ENCODE results near the gene C11orf24. TPM values are rescaled to one million over a fixed set of nuclear protein-coding genes. Genes with fewer than 3 reads are reported as not detected.

Gene C11orf24
- total and polyA plus RNA-seq, 2 of the 8 experiments (the other 6 are each of a cell fraction or from before 2014, with no cell fraction given), result 45.4 to 51.7 TPM

GRCh38 chr11:68311160-68312116, 39.7 kb upstream of the C11orf24 start (continued):
- TF ChIP-seq SP2 (IDR thresholded peaks at IDR 0.05; ENCODE audit: low read length), result no peak
- no peak for TF ChIP-seq ASH2L (IDR thresholded peaks at IDR 0.05; ENCODE audit: low read length)
- no peak for TF ChIP-seq HDAC6 (IDR thresholded peaks at IDR 0.05; ENCODE audit: low read depth, low read length)
- TF ChIP-seq SAP30 (IDR thresholded peaks at IDR 0.05; ENCODE audit: insufficient read depth, insufficient replicate concordance, low read length), result no peak
- no peak for TF ChIP-seq SUZ12 (IDR thresholded peaks at IDR 0.05; ENCODE audit: low read length)
- TF ChIP-seq ZNF274 (IDR thresholded peaks at IDR 0.05; ENCODE audit: borderline replicate concordance, extremely low read depth, low read length), result no peak
- no peak for TF ChIP-seq FOSL1 (IDR thresholded peaks at IDR 0.05; ENCODE audit: insufficient read depth, low read depth, low read length)
- TF ChIP-seq TCF12 (IDR thresholded peaks at IDR 0.05; ENCODE audit: low read depth, low read length), result no peak
- no peak for TF ChIP-seq BRCA1 (IDR thresholded peaks at IDR 0.05; ENCODE audit: low read depth, low read length)
- TF ChIP-seq BACH1 (IDR thresholded peaks at IDR 0.05; ENCODE audit: low read length), result no peak
- TF ChIP-seq PHF8 (conservative IDR thresholded peaks at IDR 0.05; ENCODE audit: low read depth, low read length), result no peak
